ENCODE measurements around the gene SEPTIN8.
A peak's percentile ranks its signal among the peaks of the same experiment; 100 is the strongest.

SEPTIN8 gene

DNA sequence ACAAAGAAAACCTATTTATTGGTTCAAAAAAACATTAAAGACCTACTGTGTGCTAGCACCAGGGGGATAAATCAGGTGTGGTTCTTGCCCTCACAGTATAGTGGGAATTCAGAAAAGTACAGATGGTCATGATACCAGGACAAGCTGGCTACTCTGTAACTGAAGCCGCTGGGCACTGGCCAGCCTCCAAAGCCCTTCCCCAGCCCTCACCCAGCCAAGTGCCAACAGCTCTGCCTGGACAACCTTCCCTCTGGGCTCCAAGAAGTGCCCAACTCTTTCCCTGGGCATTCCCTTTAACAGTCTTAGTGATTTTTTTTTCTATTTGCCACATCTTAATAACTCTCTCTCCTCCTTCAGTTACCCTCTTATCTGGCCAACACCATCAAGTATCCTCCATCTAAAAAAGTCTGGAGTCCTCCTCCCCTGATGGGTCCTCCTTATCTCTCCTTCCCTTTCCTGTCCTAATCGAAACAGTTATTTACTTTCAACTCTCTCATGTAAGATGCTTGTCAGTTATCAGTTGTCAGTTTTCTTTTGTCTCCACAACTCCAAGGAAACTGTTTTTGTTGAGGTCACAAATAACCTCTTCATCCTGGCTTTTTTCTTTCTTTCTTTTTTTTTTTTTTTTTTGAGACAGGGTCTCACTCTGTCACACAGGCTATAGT lies 13.3 kb upstream of the SEPTIN8 start:
- Histone ChIP-seq H3K27ac (ENCODE audit: low read depth, low read length) (no peak overlapping the region), H3K9me3 (ENCODE audit: low read length) (no peaks in the 10 kb centered on the region), H3K36me3 (ENCODE audit: insufficient read depth, low read length) (no peaks in the 10 kb centered on the region), H3K4me3 (ENCODE audit: low read depth in 1 of 2, low read length in 2 of 2) (no peak overlapping the region), H3K27me3 (ENCODE audit: control insufficient read depth in 1 of 2, insufficient read depth in 2 of 2, low read length in 2 of 2) (no peaks in the 10 kb centered on the region), H3K4me1 (ENCODE audit: insufficient read depth, low read length) (no peaks in the 10 kb centered on the region), H3K9ac (ENCODE audit: low read length) (no peak overlapping the region)

DNA sequence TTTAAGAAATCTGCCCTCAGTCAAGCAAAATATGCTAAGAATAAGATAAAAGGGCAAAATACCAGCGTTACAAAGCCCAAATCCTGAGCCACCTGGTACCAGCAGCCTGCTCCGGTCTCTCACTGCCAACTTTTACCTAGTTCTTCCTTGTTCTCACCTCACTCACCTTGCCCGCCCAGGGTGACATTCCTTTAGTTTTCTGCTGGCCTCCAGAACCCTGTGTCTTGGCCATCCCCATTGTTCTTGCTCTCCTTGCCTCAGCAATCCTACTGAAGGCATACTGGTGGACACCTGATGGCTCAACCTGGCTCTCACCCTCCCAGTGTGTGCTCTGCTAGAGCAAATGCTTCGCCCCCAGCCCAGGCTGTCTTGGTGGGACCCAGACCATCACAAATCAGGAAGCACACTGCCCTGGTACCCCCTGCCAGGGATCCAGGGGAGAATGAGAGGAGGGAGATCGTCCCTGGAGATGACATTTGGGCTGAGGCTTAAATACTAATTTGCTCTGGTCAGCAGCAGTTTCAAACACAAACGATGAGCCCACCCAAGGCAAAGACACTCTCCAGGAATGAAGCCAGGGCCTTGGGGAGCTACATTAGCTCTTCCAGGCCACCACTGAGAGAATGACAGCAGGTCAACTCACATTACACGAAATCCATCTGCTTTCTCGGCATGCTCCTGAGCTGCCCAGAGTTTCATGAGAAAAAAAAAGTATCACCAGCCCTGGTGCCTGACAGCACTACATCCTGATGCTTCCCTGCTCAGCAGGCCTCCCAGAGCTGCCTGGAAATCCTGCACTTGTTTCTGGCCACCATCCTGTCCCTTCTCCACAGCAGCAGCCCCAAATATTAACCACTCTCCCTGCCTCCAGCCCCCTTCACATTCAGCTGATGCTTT lies 12.2 kb upstream of the SEPTIN8 start:
- Histone ChIP-seq H3K36me3 (ENCODE audit: insufficient read depth, low read length) (no peaks in the 10 kb centered on the region), H3K9ac (ENCODE audit: low read length) (no peak overlapping the region), H3K27me3 (ENCODE audit: control insufficient read depth in 1 of 2, insufficient read depth in 2 of 2, low read length in 2 of 2) (no peaks in the 10 kb centered on the region), H3K27ac (ENCODE audit: low read depth, low read length) (no peak overlapping the region), H3K4me1 (ENCODE audit: insufficient read depth, low read length) (no peaks in the 10 kb centered on the region), H3K4me3 (ENCODE audit: low read depth in 1 of 2, low read length in 2 of 2) (no peak overlapping the region), H3K9me3 (ENCODE audit: low read length) (no peaks in the 10 kb centered on the region)

DNA sequence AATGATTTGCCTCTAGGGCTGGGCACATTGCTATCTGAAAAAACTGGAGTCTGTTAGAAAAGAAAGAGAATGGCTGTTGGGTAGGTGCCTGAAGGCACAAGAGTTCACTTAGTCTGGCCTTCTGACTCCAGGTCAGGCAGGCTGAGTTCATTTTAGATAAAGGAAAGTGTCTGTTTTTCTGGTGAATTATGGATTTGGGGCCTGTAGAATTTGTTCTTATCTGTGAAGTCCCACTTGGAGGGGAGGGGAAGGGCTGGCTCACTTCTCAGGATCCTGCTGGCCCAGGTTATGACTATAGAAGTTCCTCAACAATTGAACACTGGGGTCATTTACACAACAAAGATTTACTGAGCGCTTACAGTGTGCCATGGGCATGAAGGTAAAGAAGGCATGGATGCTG lies 11.5 kb upstream of the SEPTIN8 start:
- H3K36me3 ChIP-seq (ENCODE audit: insufficient read depth, low read length), result no peaks in the 10 kb centered on the region
- no peak overlapping the region for H3K27ac ChIP-seq (ENCODE audit: low read depth, low read length)
- H3K4me1 ChIP-seq (ENCODE audit: insufficient read depth, low read length), result no peaks in the 10 kb centered on the region

DNA sequence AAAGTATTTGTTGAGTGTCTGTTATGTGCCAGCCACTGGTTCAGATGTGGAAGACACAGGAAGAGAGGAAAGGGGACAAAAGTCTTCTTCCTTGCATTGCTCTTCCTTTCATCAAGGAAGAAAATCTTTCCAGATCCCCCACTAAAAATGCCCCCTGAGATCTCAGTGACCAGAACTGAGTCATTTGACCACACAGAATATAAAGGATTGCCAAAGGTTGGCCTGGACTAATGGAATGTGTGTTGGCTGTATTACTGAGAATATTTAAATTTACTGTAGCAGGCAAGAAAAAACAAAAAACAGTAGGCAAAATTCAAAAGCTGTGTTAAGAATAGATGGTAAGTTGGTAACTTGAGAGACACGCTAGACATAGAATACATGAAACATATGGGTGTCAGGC lies 10.0 kb upstream of the SEPTIN8 start:
- no peaks in the 10 kb centered on the region for H3K9me3 ChIP-seq (ENCODE audit: low read length)
- no peaks in the 10 kb centered on the region for H3K4me1 ChIP-seq (ENCODE audit: insufficient read depth, low read length)
- H3K36me3 ChIP-seq (ENCODE audit: insufficient read depth, low read length), result no peaks in the 10 kb centered on the region
- H3K27ac ChIP-seq (ENCODE audit: low read depth, low read length), result no peak overlapping the region
- no peak overlapping the region for H3K4me3 ChIP-seq (ENCODE audit: low read depth in 1 of 2, low read length in 2 of 2)
- no peaks in the 10 kb centered on the region for H3K27me3 ChIP-seq (ENCODE audit: control insufficient read depth in 1 of 2, insufficient read depth in 2 of 2, low read length in 2 of 2)
- no peak overlapping the region for H3K9ac ChIP-seq (ENCODE audit: low read length)

More for the DNA sequence above, 11.5 kb upstream of the SEPTIN8 start:
- no peak overlapping the region for H3K9ac ChIP-seq (ENCODE audit: low read length)
- H3K4me3 ChIP-seq (ENCODE audit: low read depth in 1 of 2, low read length in 2 of 2), result no peak overlapping the region
- no peaks in the 10 kb centered on the region for H3K9me3 ChIP-seq (ENCODE audit: low read length)
- H3K27me3 ChIP-seq (ENCODE audit: control insufficient read depth in 1 of 2, insufficient read depth in 2 of 2, low read length in 2 of 2), result no peaks in the 10 kb centered on the region

DNA sequence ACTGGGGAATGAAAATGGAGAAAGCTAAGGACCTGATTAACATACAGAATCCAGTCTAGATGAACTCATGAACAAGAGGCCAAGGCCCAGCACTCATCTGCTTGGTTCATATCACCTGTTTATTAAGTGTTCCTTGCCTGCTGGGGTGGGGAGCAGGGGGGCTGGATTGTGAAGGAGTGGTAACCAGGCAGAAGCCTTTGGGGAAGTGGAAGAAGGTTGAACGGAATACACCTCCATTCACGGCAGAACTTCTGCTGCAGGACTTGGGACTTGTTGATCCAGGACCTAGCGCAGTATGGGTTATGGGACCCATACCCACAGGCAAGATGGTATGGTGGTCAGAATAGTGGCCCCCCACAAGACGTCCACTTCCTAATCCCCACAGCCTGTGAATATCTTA lies 8.8 kb upstream of the SEPTIN8 start:
- H3K9ac ChIP-seq (ENCODE audit: low read length), result no peak overlapping the region
- no peak overlapping the region for H3K4me3 ChIP-seq (ENCODE audit: low read depth in 1 of 2, low read length in 2 of 2)
- H3K4me1 ChIP-seq (ENCODE audit: insufficient read depth, low read length), result no peaks in the 10 kb centered on the region
- H3K27me3 ChIP-seq (ENCODE audit: control insufficient read depth in 1 of 2, insufficient read depth in 2 of 2, low read length in 2 of 2), result no peaks in the 10 kb centered on the region
- no peaks in the 10 kb centered on the region for H3K9me3 ChIP-seq (ENCODE audit: low read length)
- no peak overlapping the region for H3K27ac ChIP-seq (ENCODE audit: low read depth, low read length)
- no peaks in the 10 kb centered on the region for H3K36me3 ChIP-seq (ENCODE audit: insufficient read depth, low read length)

DNA sequence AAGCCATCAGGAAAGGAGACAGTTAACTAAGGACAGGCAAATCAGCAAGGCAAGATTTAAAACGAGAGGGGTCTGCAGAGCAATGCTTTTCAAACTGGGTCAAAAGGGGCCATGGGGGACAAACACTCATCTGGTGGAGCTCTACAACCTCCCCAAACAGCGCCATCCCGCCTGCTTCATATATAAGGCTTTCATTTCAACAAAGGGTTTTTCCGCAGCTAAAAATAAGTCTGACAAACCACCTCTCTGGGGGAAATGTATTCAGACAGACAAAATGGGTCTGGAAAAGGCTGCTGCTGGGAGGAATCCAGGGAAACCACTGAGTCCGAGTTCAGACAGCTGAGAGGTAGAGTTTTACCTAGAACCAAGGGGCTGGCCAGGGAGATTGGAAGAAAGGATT lies 8.3 kb upstream of the SEPTIN8 start:
- H3K27me3 ChIP-seq (ENCODE audit: control insufficient read depth in 1 of 2, insufficient read depth in 2 of 2, low read length in 2 of 2), result no peaks in the 10 kb centered on the region
- no peak overlapping the region for H3K27ac ChIP-seq (ENCODE audit: low read depth, low read length)
- H3K9me3 ChIP-seq (ENCODE audit: low read length), result no peaks in the 10 kb centered on the region
- no peaks in the 10 kb centered on the region for H3K36me3 ChIP-seq (ENCODE audit: insufficient read depth, low read length)
- H3K4me1 ChIP-seq (ENCODE audit: insufficient read depth, low read length), result no peaks in the 10 kb centered on the region
- no peak overlapping the region for H3K9ac ChIP-seq (ENCODE audit: low read length)
- no peak overlapping the region for H3K4me3 ChIP-seq (ENCODE audit: low read depth in 1 of 2, low read length in 2 of 2)

DNA sequence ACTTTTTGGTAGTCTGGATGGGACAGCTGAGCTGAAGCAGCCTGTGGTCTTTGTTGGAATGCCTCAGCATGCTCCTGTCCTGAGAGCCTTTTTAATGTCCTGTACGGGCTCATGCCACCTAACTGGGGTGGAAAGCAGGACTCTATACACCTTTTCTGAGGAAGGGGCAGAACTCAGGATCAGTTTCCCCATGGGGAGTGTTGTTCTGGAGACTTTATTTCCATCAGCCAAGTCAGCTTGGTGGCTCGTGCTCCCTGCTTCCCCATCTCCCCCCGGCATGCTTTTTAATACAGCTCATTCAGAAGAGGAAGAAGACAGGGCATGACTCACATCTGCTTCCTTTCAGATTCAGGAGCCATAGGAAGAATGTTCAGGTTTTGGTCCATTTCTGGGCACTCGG lies 5.1 kb upstream of the SEPTIN8 start:
- Histone ChIP-seq H3K9me3 (ENCODE audit: low read length) (no peaks in the 10 kb centered on the region), H3K4me3 (ENCODE audit: low read depth in 1 of 2, low read length in 2 of 2) (no peak overlapping the region), H3K27ac (ENCODE audit: low read depth, low read length) (no peak overlapping the region), H3K27me3 (ENCODE audit: control insufficient read depth in 1 of 2, insufficient read depth in 2 of 2, low read length in 2 of 2) (no peaks in the 10 kb centered on the region), H3K9ac (ENCODE audit: low read length) (no peak overlapping the region), H3K4me1 (ENCODE audit: insufficient read depth, low read length) (peaks cover 10% of the 10 kb centered on the region), H3K36me3 (ENCODE audit: insufficient read depth, low read length) (no peaks in the 10 kb centered on the region)

DNA sequence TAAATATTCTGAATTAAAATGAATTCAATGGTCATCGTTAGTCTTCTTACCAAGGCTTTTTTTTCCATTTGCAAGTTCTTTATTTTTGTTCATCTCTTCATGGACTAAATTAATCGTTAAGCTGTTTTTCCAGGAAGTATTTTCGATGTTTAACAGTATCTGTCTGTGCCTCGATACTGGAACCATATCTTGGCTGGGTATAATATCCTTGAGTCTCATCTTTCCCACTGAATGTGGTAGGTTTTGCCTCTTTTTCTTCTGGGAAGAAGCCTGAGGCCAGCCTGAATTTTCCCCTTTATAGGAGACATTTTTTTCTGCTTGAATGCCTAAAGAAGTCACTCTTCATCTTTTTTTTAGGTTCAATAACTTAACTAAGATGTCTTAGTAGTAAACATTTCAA lies 4.0 kb upstream of the SEPTIN8 start:
- no peak overlapping the region for H3K27ac ChIP-seq (ENCODE audit: low read depth, low read length)
- H3K27me3 ChIP-seq (ENCODE audit: control insufficient read depth in 1 of 2, insufficient read depth in 2 of 2, low read length in 2 of 2), result no peaks in the 10 kb centered on the region
- no peak overlapping the region for H3K4me3 ChIP-seq (ENCODE audit: low read depth in 1 of 2, low read length in 2 of 2)
- no peaks in the 10 kb centered on the region for H3K9me3 ChIP-seq (ENCODE audit: low read length)
- no peak overlapping the region for H3K9ac ChIP-seq (ENCODE audit: low read length)
- no peaks in the 10 kb centered on the region for H3K36me3 ChIP-seq (ENCODE audit: insufficient read depth, low read length)
- H3K4me1 ChIP-seq (ENCODE audit: insufficient read depth, low read length), result peaks cover 15% of the 10 kb centered on the region

DNA sequence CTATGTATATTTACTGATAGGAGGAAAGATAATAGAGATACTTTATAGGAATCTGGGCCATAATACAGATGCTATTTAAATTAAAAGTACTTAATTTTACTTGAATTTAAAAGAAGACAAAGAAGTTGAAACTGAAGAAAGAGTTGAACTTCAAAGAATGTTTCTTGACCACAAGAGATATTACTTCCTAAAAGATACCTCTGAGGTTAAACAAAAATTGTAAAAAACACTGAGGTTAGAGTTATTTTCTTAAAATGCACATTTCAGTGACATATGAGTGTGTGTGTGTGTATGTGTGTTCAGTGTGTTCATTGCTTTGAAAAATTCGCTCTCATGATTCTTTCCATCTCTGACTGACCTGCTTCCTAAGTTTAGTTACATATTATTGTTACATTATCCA lies 3.5 kb upstream of the SEPTIN8 start:
- Histone ChIP-seq H3K9ac (ENCODE audit: low read length) (no peak overlapping the region), H3K9me3 (ENCODE audit: low read length) (no peaks in the 10 kb centered on the region), H3K4me1 (ENCODE audit: insufficient read depth, low read length) (peaks cover 19% of the 10 kb centered on the region), H3K27me3 (ENCODE audit: control insufficient read depth in 1 of 2, insufficient read depth in 2 of 2, low read length in 2 of 2) (no peaks in the 10 kb centered on the region), H3K36me3 (ENCODE audit: insufficient read depth, low read length) (no peaks in the 10 kb centered on the region), H3K27ac (ENCODE audit: low read depth, low read length) (no peak overlapping the region), H3K4me3 (ENCODE audit: low read depth in 1 of 2, low read length in 2 of 2) (no peak overlapping the region)

DNA sequence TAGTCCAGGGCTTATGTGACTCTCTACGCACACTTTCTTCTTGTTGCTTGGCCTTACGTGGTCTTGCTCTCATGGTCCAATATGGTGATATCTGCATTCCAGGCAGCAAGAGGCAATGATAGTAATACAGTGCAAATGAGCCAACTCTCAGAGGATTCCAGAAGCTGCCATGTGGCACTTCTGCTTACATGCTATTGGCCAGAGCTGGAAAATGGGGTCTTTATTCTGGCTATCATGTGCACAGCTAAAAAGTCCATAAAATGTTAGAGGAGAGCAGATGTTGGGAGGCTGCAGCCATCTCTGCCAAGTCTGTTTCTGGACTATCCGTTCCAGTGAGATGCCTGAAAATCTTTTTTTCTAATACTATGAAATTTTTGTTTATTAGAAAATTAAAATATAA lies 2.9 kb upstream of the SEPTIN8 start:
- H3K9ac ChIP-seq (ENCODE audit: low read length), result no peak overlapping the region
- no peak overlapping the region for H3K27ac ChIP-seq (ENCODE audit: low read depth, low read length)
- peaks cover 25% of the 10 kb centered on the region for H3K4me1 ChIP-seq (ENCODE audit: insufficient read depth, low read length)
- no peaks in the 10 kb centered on the region for H3K36me3 ChIP-seq (ENCODE audit: insufficient read depth, low read length)
- no peaks in the 10 kb centered on the region for H3K9me3 ChIP-seq (ENCODE audit: low read length)
- H3K4me3 ChIP-seq (ENCODE audit: low read depth in 1 of 2, low read length in 2 of 2), result no peak overlapping the region
- no peaks in the 10 kb centered on the region for H3K27me3 ChIP-seq (ENCODE audit: control insufficient read depth in 1 of 2, insufficient read depth in 2 of 2, low read length in 2 of 2)

DNA sequence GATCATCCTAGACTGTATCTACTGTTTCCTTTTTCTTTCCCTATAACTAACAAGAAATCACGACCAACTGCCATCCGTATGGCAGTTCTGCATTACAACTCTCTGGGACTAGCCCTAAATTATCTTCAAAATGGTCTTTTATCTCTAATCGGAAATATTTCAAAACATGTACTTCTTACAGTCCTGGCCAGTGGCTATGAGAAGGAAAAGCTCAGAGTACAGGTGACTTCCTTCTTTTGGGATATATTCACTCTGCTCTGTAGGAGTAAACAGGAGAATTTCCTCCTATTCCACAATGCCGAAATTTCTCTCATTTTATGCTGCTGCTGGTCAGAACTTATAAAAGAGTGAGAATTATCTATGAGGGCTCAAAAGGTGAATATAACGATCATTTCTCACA lies 1.8 kb upstream of the SEPTIN8 start:
- Histone ChIP-seq H3K9ac (ENCODE audit: low read length) (no peak overlapping the region), H3K27ac (ENCODE audit: low read depth, low read length) (no peak overlapping the region), H3K4me3 (ENCODE audit: low read depth in 1 of 2, low read length in 2 of 2) (no peak overlapping the region), H3K9me3 (ENCODE audit: low read length) (no peaks in the 10 kb centered on the region), H3K4me1 (ENCODE audit: insufficient read depth, low read length) (peaks cover 28% of the 10 kb centered on the region), H3K27me3 (ENCODE audit: control insufficient read depth in 1 of 2, insufficient read depth in 2 of 2, low read length in 2 of 2) (no peaks in the 10 kb centered on the region), H3K36me3 (ENCODE audit: insufficient read depth, low read length) (no peaks in the 10 kb centered on the region)

DNA sequence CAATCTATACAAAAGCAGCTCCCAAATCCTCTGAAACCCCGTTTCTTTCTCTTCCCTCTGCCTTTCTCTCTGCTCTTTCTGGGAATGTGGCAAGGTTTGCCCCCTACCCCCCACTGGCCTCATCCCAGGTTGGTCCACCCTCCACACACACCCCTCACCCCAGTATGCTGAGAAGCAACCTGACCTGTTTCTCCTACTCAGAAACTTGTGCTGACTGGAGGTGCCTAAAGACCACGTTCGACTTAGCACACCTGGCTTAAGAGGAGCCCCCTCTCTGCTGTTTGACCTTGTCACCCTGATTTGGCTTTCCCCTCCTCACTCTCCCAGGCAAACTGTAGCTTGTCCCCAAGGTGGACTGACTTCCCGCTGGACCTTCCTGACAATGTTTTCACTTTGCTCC lies 1.1 kb upstream of the SEPTIN8 start:
- no peak overlapping the region for H3K27ac ChIP-seq (ENCODE audit: low read depth, low read length)
- H3K36me3 ChIP-seq (ENCODE audit: insufficient read depth, low read length), result no peaks in the 10 kb centered on the region
- no peaks in the 10 kb centered on the region for H3K27me3 ChIP-seq (ENCODE audit: control insufficient read depth in 1 of 2, insufficient read depth in 2 of 2, low read length in 2 of 2)
- no peaks in the 10 kb centered on the region for H3K9me3 ChIP-seq (ENCODE audit: low read length)
- H3K9ac ChIP-seq (ENCODE audit: low read length), result peak overlapping the region; percentile 57
- H3K4me3 ChIP-seq (ENCODE audit: low read depth in 1 of 2, low read length in 2 of 2), result peak overlapping the region; percentile 75 to 76
- H3K4me1 ChIP-seq (ENCODE audit: insufficient read depth, low read length), result peaks cover 28% of the 10 kb centered on the region
